Osteocyte (in vitro differentiated cells): ENCODE results near the gene SEMA6D. TPM values are rescaled to one million over a fixed set of nuclear protein-coding genes. Genes with fewer than 3 reads are reported as not detected.

Source experiments
- DNase-seq: peaks from one replicate; pipeline ENCODE4 v3.0.0; 2021; ENCODE audit warnings: mixed read lengths; ENCODE audit not compliant: unreplicated experiment; ENCODE audit errors: extremely low spot score
- H3K27ac Mint-ChIP-seq: one replicate; pipeline ENCODE4 v1.8.0; 2021; ENCODE audit warnings: mild to moderate bottlenecking, mixed read lengths; ENCODE audit not compliant: unreplicated experiment
- H3K27me3 Mint-ChIP-seq: one replicate; pipeline ENCODE4 v1.8.0; 2021; ENCODE audit warnings: mixed read lengths; ENCODE audit not compliant: unreplicated experiment
- H3K36me3 Mint-ChIP-seq: one replicate; pipeline ENCODE4 v1.8.0; 2021; ENCODE audit warnings: mixed read lengths; ENCODE audit not compliant: unreplicated experiment
- H3K4me1 Mint-ChIP-seq: one replicate; pipeline ENCODE4 v1.8.0; 2021; ENCODE audit warnings: mixed read lengths; ENCODE audit not compliant: unreplicated experiment
- H3K4me3 Mint-ChIP-seq: one replicate; pipeline ENCODE4 v1.8.0; 2021; ENCODE audit warnings: mild to moderate bottlenecking, moderate library complexity, mixed read lengths; ENCODE audit not compliant: unreplicated experiment
- H3K9me3 Mint-ChIP-seq: one replicate; pipeline ENCODE4 v1.8.0; 2021; ENCODE audit warnings: mixed read lengths; ENCODE audit not compliant: unreplicated experiment
- total RNA-seq: library from RNA; stranded (reverse); gene quantifications from 2 replicates; pipeline ENCODE4 v1.2.1, GENCODE V29; 2021
- TF ChIP-seq, protein P1 (sequence below): fragments of 200-600 bp; sonication (generic); IDR thresholded peaks from 2 replicates; pipeline ENCODE4 v1.5.0; 2021; ENCODE audit warnings: antibody characterized with exemption, mild to moderate bottlenecking, moderate library complexity

The SEMA6D gene
- total RNA-seq, 1 donor from 2014 or later, result 11.9 TPM

DNA sequence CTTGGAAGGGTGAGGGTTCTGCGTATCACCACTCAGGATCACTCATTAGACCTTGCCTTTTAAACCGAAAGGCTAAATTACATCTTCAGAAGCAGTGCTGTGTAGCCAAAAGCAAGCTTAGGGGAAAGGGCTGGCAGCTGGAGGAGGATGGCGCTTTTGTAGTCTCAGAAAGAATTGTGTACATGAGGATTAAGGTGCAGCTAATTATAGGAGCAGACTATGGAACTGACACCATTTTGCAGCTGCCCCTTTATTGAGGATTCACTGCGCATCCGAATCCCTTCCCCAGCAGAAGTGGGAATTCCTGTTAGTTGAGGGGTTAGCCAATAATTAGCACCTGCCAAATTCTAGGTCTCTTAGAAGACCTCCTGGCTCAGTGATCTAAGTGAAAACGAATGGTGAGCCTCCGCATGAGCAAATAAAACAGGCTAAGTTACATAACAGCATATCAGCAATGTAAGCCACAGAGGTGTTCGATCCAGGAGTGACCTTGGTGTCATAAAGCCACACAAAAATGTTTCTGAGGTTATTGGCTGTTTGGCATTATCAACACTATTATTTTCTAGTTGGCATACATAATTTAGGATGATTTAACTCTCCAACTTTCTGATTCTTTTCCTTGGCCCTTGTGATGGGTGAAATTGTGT, 42.6 kb upstream of the SEMA6D start:
- H3K4me1 Mint-ChIP-seq, result peaks cover 5% of the 10 kb centered on the region
- H3K27me3 Mint-ChIP-seq, result peaks cover 17% of the 10 kb centered on the region
- no peak overlapping the region for H3K4me3 Mint-ChIP-seq
- no peak overlapping the region for H3K27ac Mint-ChIP-seq
- no peak for DNase-seq
- H3K36me3 Mint-ChIP-seq, result no peaks in the 10 kb centered on the region
- no peaks in the 10 kb centered on the region for H3K9me3 Mint-ChIP-seq
- TF ChIP-seq, protein P1, sequence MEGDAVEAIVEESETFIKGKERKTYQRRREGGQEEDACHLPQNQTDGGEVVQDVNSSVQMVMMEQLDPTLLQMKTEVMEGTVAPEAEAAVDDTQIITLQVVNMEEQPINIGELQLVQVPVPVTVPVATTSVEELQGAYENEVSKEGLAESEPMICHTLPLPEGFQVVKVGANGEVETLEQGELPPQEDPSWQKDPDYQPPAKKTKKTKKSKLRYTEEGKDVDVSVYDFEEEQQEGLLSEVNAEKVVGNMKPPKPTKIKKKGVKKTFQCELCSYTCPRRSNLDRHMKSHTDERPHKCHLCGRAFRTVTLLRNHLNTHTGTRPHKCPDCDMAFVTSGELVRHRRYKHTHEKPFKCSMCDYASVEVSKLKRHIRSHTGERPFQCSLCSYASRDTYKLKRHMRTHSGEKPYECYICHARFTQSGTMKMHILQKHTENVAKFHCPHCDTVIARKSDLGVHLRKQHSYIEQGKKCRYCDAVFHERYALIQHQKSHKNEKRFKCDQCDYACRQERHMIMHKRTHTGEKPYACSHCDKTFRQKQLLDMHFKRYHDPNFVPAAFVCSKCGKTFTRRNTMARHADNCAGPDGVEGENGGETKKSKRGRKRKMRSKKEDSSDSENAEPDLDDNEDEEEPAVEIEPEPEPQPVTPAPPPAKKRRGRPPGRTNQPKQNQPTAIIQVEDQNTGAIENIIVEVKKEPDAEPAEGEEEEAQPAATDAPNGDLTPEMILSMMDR, result no peak

- no peak for DNase-seq
- Mint-ChIP-seq H3K36me3 (no peaks in the 10 kb centered on the region), H3K9me3 (no peaks in the 10 kb centered on the region), H3K27ac (no peak overlapping the region), H3K4me1 (peaks cover 5% of the 10 kb centered on the region), H3K4me3 (no peak overlapping the region), H3K27me3 (peaks cover 17% of the 10 kb centered on the region)
- TF ChIP-seq, protein P1, result no peak
Observed at GRCh38 chr15:47675735-47676134, 41.6 kb upstream of the SEMA6D start.

DNA sequence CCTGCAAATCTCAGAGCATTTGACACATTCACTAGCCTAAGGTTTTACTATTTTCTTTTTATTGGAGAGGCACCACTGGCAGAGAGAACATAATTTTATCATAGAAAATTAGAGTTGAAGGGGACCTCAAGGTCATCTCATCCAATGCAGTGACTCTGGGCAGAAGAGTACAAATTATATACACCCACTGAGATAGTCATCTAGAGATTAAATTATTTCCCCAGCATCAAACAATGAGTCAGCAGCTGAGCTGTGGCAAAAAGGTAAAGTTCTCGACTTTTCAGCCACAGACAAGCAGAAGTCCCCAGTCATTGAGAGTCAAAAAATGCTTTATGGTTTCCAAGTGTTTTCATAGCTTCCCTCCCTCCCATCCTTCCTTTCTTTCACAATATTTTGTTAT, 39.3 kb upstream of the SEMA6D start:
- no peak overlapping the region for H3K4me3 Mint-ChIP-seq
- TF ChIP-seq, protein P1, result no peak
- H3K27ac Mint-ChIP-seq, result no peak overlapping the region
- H3K36me3 Mint-ChIP-seq, result no peaks in the 10 kb centered on the region
- DNase-seq, result no peak
- H3K4me1 Mint-ChIP-seq, result peaks cover 5% of the 10 kb centered on the region
- H3K9me3 Mint-ChIP-seq, result no peaks in the 10 kb centered on the region
- peaks cover 9% of the 10 kb centered on the region for H3K27me3 Mint-ChIP-seq

DNA sequence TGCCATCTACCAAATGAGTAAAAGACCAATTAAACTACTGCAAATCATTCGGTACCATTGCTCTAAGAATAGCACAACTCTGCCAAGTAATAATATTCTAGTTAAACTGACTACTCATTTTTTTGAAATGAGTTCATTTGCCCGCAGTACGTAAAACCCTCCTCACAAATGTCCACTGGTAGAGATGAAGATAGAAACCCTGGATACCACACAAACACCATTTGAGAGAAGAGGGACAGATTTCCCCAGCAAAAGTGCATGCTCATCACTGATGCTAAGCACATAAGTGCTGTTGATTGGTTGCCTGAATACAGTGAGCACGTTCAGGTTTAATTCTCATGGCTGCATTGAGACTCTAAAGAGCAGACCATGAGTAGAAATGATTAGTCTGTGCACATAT, 34.6 kb upstream of the SEMA6D start:
- Mint-ChIP-seq H3K9me3 (peaks cover 2% of the 10 kb centered on the region), H3K27ac (no peak overlapping the region), H3K4me1 (no peaks in the 10 kb centered on the region), H3K36me3 (no peaks in the 10 kb centered on the region), H3K4me3 (no peak overlapping the region), H3K27me3 (no peaks in the 10 kb centered on the region)
- TF ChIP-seq, protein P1, result no peak
- DNase-seq, result no peak

GRCh38 chr15:47685141-47685870, 32.0 kb upstream of the SEMA6D start:
- TF ChIP-seq, protein P1, result no peak
- Mint-ChIP-seq H3K9me3 (peaks cover 8% of the 10 kb centered on the region), H3K36me3 (no peaks in the 10 kb centered on the region), H3K4me1 (peaks cover 3% of the 10 kb centered on the region), H3K27ac (no peak overlapping the region), H3K4me3 (no peak overlapping the region), H3K27me3 (no peaks in the 10 kb centered on the region)
- no peak for DNase-seq
